A172 (cell line): ENCODE measurements around the gene NPEPL1. TPM values are rescaled to one million over a fixed set of nuclear protein-coding genes. Genes with fewer than 3 reads are reported as not detected.

ENCODE experiments used
- DNase-seq: peaks from one replicate; pipeline ENCODE4 v3.0.0-alpha.2; 2015; ENCODE audit warnings: low spot score
- total RNA-seq: library from RNA; depleted of rRNA; stranded (reverse); fragments of >200 nt; shearing (Covaris generic); gene quantifications from 2 replicates; pipeline ENCODE4 v1.2.3, GENCODE V29; 2014

Gene NPEPL1
- total RNA-seq, 1 experiment from 2014 or later: 7.2 TPM

DNA sequence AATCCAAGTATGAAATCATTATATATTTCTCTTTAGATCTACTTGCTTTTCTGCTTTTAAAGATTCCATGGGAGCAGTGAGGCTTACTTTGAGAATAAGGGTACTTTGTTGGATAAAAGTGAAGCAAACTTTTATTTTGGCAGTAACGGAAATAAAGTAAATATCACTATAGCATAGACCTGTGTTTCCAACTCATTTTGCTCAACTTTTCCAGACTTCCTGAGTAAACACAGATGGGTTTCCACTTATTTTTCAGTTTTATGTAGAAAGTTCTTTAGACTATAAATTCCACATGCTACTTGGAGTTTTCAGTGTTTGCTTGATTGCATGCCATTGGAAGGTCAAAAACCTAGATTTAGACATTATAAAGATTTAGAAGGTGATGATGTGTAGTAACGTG lies 35.3 kb upstream of the NPEPL1 start:
- no peak for DNase-seq

DNA sequence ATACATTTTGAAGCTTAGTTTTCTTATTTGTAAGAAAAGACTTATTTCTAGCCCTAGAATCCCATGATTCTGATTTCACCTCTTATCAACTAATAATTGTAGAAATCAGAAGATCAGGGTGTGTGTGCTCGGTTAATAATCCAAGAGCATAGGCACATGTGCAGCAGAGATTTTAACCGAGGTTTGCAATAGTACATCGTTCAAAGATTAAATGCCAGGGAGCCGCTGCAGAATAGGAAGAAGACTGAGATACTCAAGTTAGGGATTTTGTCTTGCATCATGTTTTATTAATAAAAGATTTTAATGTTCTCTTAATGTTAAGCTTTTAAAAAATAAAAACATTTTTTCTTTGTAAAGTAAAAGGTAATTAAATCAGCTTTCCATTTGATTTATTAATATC lies 34.6 kb upstream of the NPEPL1 start:
- no peak for DNase-seq

- no peak for DNase-seq
Observed at GRCh38 chr20:58658760-58659159, 33.8 kb upstream of the NPEPL1 start.

- DNase-seq: no peak
Observed at GRCh38 chr20:58659841-58660240, 32.8 kb upstream of the NPEPL1 start.

DNA sequence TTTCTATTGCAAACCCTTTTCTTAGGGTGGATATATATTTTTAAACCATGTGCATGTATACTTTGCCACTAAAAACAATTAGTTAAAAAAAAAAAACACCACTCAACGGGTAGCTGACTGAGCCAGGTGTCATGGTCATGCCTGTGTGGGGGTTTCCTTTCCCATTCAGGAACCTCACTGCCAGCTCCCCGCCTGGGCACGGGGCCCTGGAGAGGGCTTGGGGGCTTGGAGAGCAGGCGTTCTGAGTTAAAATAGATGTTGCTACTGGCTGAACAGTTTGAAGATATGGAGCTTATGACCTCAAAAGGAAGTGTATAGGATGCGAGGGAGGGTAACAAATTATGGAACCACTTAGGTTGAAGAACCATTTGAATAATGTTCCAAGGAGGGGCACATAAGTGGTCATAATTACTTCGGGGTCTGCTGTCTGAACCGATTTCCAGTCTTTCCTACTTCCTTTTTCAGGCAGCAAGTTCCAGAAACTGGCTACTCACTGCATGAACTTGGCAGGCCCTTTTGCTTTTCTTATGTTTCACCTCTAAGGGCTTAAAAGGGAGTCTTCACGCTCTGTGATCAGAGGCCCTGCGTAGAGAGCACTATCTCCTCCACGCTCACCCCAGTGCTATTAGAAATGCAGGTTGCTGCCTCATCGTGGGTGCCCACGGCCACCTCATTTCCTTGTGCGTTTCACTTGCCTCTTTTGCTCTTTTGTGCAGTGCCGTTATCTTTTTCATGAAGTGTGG lies 31.6 kb upstream of the NPEPL1 start:
- no peak for DNase-seq

DNA sequence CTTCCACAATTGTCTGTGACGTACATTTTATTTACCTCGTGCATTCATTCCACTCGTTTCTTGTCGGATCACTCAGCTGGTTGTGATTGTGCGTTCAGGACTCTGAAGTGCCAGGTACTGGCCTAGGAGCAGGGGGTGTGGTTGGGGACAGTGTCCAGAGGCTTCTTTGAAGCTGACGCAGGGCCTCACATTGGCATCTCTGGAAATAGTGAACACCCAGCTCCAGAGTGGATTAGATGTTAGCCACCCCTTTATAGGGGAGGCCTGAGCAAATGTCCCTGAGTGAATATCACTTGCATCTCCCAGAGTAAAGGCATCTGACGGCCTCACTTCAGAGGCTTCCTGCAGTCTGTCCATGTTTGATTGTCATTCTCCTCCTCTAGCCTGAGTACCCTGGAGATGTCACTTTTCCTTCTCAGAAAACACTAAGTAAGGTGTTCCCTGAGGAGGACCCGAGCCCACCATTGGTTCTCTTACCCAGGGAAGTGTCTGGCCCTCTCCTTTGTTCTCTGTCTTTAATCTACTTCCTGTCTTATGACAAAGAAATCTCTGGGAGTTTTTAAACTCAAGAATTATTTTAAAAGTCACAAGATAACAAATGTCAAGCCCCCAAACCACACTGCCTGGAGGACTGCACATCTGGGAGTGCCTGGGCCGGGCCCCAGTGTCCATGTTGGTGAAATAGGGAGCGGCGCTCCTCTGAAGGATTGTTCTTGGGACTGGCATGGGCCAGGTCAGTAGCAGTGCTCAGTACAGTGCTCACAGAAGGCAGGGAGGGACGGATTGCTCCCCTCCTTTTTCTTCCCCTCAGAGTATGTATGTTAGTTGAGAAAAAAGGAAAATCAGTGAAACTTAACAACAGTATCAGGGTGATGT lies 30.8 kb upstream of the NPEPL1 start:
- DNase-seq: no peak

GRCh38 chr20:58664331-58664730 lies 28.3 kb upstream of the NPEPL1 start:
- no peak for DNase-seq

- DNase-seq: no peak
Observed at GRCh38 chr20:58664883-58665282, 27.7 kb upstream of the NPEPL1 start.

DNA sequence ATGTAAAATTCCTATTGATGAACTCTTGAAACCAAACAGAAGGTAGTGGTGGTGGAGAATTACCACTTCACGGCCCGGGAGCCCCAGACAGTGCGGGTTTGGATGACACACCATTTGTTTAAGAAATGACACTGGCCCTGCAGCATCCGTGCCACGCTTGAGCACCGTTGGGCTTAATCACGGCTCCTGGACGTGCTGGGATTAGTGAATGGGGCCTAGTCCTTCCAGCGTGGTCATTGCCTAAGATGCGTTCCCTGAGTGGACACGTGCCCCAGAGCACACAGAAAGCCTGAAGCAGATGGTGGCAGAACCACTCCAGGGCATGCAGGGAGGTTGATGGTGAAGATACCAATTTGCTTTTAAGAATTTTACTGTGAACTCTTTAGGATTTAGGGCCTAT lies 27.0 kb upstream of the NPEPL1 start:
- no peak for DNase-seq

DNA sequence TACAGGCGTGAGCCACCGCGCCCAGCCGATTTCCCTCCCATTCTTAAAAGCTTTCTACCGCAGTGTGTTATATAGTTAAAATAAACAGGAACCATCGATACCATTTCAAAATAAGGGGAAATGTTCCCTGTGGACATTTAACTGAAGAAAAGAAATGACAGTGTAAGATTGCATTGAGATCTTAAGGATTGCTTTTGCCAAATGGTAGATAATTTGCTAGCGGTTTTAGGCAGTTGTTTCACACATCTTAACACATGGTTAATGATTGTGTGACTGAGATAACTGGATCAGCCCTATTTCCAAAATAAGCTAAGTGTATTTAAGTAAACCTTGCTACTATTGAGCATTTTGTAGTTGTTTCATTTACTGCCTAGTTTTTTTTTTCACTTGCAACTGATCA lies 25.9 kb upstream of the NPEPL1 start:
- no peak for DNase-seq

- no peak for DNase-seq
Observed at GRCh38 chr20:58667975-58668374, 24.6 kb upstream of the NPEPL1 start.

DNA sequence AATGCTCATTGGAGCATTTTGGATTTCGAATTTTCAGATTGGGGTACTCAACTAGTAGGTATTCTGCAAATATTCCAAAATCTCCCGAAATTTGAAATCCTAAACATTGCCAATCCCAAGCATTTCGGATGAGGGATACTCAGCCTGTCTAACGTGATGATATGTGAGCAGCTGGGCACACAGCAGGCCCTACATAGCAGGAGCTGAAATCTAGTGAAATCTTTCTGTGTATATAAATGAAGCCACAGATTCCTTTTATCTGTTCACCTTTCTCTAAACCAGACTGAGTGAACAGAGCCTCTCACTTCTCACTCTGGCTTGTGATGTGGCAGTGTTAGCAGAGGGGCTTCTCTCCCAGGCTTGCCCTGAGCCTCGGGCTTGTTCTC lies 23.7 kb upstream of the NPEPL1 start:
- no peak for DNase-seq

GRCh38 chr20:58669287-58670006 lies 23.2 kb upstream of the NPEPL1 start:
- DNase-seq: no peak

GRCh38 chr20:58670102-58670501 lies 22.5 kb upstream of the NPEPL1 start:
- DNase-seq: no peak

DNA sequence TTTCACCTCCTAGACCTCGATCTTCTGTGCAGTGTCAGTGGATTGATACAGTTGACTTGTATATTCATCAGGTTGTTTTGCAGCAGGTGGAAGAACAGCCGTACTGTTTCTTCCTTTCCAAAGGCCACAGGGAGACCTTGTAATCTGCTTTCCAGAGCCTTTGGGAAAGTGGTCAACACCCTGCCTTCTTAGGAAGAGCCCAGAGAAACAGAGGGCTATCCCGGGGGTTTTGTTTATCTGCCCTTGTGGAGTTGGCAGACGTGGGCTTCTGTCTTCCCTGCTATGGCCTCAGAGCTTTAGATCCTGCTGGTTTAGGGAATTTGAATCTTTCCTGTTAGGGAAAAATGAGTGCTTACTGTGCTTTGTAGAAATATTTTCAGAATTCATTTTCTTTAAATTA lies 21.9 kb upstream of the NPEPL1 start:
- DNase-seq: no peak

DNA sequence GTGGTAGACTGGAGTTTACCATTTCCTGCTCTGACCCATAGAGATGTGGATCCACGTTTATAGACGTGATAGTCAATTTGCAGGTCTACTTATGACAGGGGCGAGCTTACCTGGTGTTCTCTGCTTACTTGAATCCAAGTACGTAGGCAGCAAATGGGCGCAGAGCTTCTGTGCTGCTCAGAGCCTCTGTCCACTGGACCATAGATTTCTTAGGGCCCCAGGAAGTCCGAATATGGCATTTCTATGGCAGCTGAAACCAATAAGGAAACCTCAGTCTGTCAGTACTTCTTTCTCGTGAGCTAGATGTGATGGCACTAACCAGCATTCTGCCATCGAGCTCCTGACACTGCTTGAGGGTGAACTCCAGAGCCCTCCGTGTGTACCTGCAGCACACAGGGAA lies 19.5 kb upstream of the NPEPL1 start:
- no peak for DNase-seq

- DNase-seq: no peak
Observed at GRCh38 chr20:58675146-58675584, 17.4 kb upstream of the NPEPL1 start.

- no peak for DNase-seq
Observed at GRCh38 chr20:58675641-58676040, 17.0 kb upstream of the NPEPL1 start.

DNA sequence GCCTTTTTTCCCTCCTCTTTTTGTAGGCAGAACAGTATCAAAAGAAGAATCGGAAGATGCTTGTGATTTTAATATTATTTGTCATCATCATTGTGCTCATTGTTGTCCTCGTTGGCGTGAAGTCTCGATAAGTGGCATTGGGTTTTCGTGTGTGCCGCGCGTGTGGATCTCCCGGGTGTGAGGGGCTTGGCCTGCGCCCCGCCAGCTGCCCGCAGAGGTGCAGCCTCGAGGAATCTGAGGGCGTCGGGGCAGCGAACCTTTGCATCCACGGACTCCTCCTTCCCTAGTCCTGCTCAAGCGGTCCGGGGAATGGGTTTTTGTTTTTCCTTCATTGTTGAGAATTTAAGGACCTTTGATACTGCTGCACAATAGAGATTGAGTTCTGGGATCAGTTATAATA lies 16.4 kb upstream of the NPEPL1 start:
- no peak for DNase-seq

GRCh38 chr20:58677079-58677604 lies 15.5 kb upstream of the NPEPL1 start:
- DNase-seq: no peak

- DNase-seq: no peak
Observed at GRCh38 chr20:58677808-58678207, 14.8 kb upstream of the NPEPL1 start.

DNA sequence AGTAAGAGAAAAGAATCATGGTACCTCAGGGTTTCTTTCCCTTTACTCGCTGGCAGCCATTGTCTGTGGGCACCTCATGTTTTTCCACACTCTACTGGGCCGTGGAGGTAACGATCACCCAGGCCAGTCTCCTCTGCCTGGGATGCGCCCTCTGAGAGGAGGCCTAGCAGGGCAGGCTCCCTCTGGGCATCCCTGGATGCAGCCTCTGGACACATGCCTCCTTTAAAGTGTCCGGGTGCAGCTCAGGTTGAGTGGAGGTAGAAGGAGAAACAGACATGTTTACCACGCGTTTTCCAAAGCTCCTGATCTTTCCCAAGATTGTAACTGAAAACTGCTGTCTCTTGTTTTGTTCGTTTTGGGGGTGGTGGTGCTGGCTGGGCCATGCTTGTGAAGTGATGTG lies 13.8 kb upstream of the NPEPL1 start:
- DNase-seq: no peak
